Activated B cell treated with CpG ODN at 0.5 μM for 24 hours (primary cell): ENCODE data around the gene PPIL1. TPM values are rescaled to one million over a fixed set of nuclear protein-coding genes. Genes with fewer than 3 reads are reported as not detected.

Source experiments
- ATAC-seq: fragments of 200-7000 bp; cut with Tn5 transposase; one replicate; pipeline ENCODE4 v1.10.0; 2021; ENCODE audit warnings: low read depth, mild to moderate bottlenecking, moderate library complexity
- CTCF ChIA-PET: fragments of 350-600 bp; sonication (Branson Sonifier 250); formaldehyde crosslinking; loops from one replicate; lab custom pipeline; 2021; ENCODE audit warnings: antibody characterized with exemption; lab: Charles Lee
- POLR2A ChIA-PET: fragments of 350-600 bp; sonication (Branson Sonifier 250); formaldehyde crosslinking; loops from one replicate; lab custom pipeline; 2021; ENCODE audit warnings: antibody characterized with exemption; lab: Charles Lee
- DNase-seq: peaks from one replicate; pipeline ENCODE4 v3.0.0; 2022
- H3K27ac Mint-ChIP-seq: one replicate; pipeline ENCODE4 v1.8.0; 2020; ENCODE audit warnings: mixed read lengths
- H3K27me3 Mint-ChIP-seq: one replicate; pipeline ENCODE4 v1.8.0; 2021; ENCODE audit warnings: mixed read lengths
- H3K36me3 Mint-ChIP-seq: one replicate; pipeline ENCODE4 v1.8.0; 2021; ENCODE audit warnings: low read depth, mixed read lengths
- H3K4me1 Mint-ChIP-seq: one replicate; pipeline ENCODE4 v1.8.0; 2021; ENCODE audit warnings: mixed read lengths
- H3K4me3 Mint-ChIP-seq: one replicate; pipeline ENCODE4 v1.8.0; 2020; ENCODE audit warnings: mild to moderate bottlenecking, mixed read lengths
- H3K9me3 Mint-ChIP-seq: one replicate; pipeline ENCODE4 v1.8.0; 2020; ENCODE audit warnings: mixed read lengths
- CTCF ChIP-seq: fragments of 200-600 bp; IDR thresholded peaks from one replicate; pipeline ENCODE4 v1.8.0; 2022; ENCODE audit warnings: antibody characterized with exemption, mild to moderate bottlenecking
- intact Hi-C: fragments of 100-400 bp; cut with micrococcal nuclease; formaldehyde crosslinking; loops from one replicate; pipeline ENCODE4 v1.15.1; 2024
- total RNA-seq: library from RNA; stranded (reverse); gene quantifications from 2 replicates; pipeline ENCODE4 v1.2.3, GENCODE V29; 2022

The PPIL1 gene
- total RNA-seq, 1 donor from 2014 or later, result 23.4 TPM

GRCh38 chr6:36821581-36822335 lies 52.8 kb downstream of the PPIL1 start:
- Mint-ChIP-seq H3K4me3 (no peak overlapping the region), H3K27ac (no peak overlapping the region), H3K36me3 (no peaks in the 10 kb centered on the region), H3K9me3 (no peaks in the 10 kb centered on the region), H3K4me1 (peaks cover 3% of the 10 kb centered on the region), H3K27me3 (peaks cover 14% of the 10 kb centered on the region)
- no peak for ATAC-seq
- POLR2A ChIA-PET, result no interaction called here
- DNase-seq, result no peak
- CTCF ChIA-PET, result no interaction called here
- no peak for TF ChIP-seq CTCF
- intact Hi-C loops, result no loop called here

- DNase-seq (no peak), ATAC-seq (no peak)
- intact Hi-C loops, result no loop called here
- Mint-ChIP-seq H3K4me3 (no peak overlapping the region), H3K4me1 (no peaks in the 10 kb centered on the region), H3K9me3 (no peaks in the 10 kb centered on the region), H3K36me3 (no peaks in the 10 kb centered on the region), H3K27ac (no peak overlapping the region), H3K27me3 (peaks cover 8% of the 10 kb centered on the region)
- ChIA-PET POLR2A (interaction anchor here (0.6 kb wide), 2 partner anchors 41 to 724 kb away, joined by 5 to 6 read pairs; no protein-coding TSS in a partner anchor), CTCF (no interaction called here)
- TF ChIP-seq CTCF, result no peak
Measured at GRCh38 chr6:36820700-36821580, 53.7 kb downstream of the PPIL1 start.

DNA sequence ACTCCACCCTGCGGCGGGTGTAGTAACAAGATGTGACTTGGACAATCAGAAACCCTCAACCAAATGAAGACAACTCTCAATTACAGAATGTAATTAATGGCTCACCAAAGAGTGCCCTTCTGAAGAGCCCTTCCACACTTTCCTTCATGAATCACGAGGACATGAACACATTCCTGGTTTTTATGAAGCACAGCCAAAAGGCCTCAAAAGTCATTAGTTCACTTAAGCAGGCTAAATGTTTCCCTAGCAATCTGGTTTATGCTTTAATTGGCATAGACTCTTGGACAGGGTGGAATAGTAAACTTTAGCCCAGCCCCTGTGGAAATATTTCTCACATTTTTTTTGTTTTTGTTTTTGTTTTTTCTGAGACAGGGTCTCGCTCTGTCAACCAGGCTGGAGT lies 55.8 kb downstream of the PPIL1 start:
- ATAC-seq (no peak), DNase-seq (no peak)
- no peak overlapping the region for H3K4me3 Mint-ChIP-seq
- ChIA-PET POLR2A (no interaction called here), CTCF (no interaction called here)
- H3K36me3 Mint-ChIP-seq, result no peaks in the 10 kb centered on the region
- H3K27me3 Mint-ChIP-seq, result no peaks in the 10 kb centered on the region
- intact Hi-C loops, result no loop called here
- no peak for TF ChIP-seq CTCF
- H3K4me1 Mint-ChIP-seq, result no peaks in the 10 kb centered on the region
- H3K27ac Mint-ChIP-seq, result no peak overlapping the region
- H3K9me3 Mint-ChIP-seq, result no peaks in the 10 kb centered on the region

GRCh38 chr6:36817847-36818246 lies 56.8 kb downstream of the PPIL1 start:
- intact Hi-C loops, result no loop called here
- CTCF ChIA-PET, result no interaction called here

More at GRCh38 chr6:36817847-36818246, 56.8 kb downstream of the PPIL1 start:
- Mint-ChIP-seq H3K36me3 (no peaks in the 10 kb centered on the region), H3K27ac (no peak overlapping the region), H3K9me3 (no peaks in the 10 kb centered on the region), H3K27me3 (no peaks in the 10 kb centered on the region), H3K4me3 (no peak overlapping the region), H3K4me1 (no peaks in the 10 kb centered on the region)
- no peak for DNase-seq
- TF ChIP-seq CTCF, result no peak
- ATAC-seq, result no peak
- POLR2A ChIA-PET, result no interaction called here
